ENCODE data around the gene WNT9A.

WNT9A gene

GRCh38 chr1:227925582-227926198, 22.0 kb downstream of the WNT9A start:
- no peak overlapping the region for H3K4me3 ChIP-seq (ENCODE audit: low read depth, low read length)

GRCh38 chr1:227924833-227925574, 22.7 kb downstream of the WNT9A start:
- H3K4me3 ChIP-seq (ENCODE audit: low read depth, low read length): no peak overlapping the region

DNA sequence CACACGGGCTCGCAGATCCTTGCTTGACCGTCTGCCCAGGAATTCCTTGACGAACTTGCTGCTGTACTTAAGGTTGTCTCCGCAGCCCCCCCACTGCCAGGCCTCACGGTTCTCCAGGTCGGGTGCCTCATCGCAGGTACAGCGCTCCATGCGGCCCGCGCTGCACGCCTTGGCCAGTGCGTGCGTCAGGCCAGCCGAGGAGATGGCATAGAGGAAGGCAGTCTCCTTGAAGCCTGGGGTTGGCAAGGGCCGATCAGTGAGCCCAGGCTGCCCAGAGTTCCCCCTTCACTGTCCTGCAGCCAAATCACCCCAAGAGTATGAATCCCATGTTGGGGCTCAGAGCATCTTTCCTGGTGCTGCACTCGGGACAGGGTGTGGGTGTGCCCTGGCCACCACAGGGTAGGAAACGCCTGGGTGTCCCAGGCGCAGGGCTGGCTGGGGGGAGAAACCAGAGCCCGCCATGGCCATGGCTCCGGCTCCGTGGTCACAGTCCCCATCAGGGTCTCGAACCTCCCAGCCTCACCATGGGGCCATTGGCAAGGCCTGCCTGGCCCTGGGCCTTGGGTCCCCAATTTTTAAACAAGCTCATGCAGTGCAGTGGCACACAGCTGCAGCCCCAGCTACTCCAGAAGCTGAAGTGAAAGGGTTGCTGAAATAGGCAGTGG, 23.4 kb downstream of the WNT9A start:
- H3K4me3 ChIP-seq (ENCODE audit: low read depth, low read length): no peak overlapping the region

DNA sequence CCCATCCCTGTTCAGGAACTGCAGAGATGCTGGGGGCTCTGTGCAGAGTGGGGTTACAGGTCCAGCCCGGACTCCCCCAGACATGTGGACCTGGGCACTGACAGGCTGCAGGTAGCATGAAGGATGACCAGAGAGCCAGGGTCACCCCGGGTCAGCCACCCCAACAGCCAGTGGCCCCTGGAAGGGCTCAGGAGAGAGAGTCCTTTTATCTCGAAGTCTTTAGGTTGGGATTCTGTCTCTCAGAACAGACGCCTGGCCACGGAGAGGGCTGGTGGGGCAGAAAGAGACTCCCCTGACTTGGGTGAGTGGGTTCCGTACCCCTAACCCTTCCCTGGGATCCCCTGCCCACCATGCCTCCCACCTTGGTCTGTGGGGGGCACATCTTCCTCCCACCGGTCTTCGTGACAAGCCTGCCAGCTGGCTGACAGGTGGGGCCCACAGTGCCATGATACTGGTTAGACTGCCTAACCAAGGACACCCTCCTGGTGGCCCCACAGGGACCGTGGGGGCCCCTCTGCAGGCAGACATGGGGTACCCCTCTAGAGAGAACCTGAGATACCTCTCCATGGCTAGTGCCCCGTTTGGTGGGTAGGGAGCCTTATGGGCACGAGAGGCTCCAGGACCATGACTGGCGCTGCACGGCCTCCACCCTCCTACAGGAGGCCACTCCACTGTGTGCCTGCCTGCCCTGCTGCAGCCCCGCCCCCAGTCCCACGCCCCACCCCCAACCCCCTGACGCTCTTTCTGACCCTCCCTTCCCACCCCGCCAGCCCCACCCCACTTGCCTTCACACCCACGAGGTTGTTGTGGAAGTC, 24.2 kb downstream of the WNT9A start:
- H3K4me3 ChIP-seq (ENCODE audit: low read depth, low read length): no peak overlapping the region

DNA sequence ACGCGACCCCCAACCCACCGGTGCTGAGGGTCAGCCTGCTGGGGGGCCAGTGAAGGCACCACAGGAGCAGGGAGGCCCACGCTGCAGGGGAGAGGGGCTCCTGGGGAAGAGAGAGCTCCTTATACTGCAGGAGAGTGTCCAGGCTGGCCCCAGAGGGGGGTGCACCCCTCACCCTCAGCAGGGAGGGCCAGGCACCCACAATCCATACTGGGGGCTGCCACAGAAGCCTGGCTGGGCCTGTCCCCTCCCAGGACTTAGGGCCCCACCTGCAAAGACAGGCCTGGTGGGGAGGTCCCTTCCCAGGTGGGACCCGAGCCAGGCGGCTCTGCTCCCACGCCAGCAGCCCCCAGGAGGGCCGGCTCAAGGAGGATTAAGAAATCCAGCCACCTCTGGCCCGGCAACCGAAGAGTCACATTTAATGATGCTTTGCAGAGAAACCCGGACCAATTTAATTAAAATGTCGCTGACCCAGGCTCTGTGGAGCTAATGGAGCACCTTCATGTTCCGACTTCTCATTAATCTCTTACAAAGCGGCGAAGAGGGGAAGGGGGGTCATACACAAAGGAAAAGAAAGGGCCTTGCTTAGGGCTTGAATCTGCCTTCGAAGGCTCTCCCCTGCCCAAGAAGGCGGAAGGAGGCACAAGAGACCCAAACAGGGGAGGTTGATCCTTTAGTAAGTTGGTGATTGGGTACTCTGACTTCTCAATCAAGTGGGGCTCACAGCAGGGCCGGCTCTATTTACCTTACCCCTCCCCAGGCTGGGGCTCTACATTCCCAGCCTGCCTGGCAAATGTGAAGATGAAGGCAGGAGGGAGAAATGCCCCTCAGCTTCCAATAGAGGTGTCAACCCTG, 25.0 kb downstream of the WNT9A start:
- no peak overlapping the region for H3K4me3 ChIP-seq (ENCODE audit: low read depth, low read length)

DNA sequence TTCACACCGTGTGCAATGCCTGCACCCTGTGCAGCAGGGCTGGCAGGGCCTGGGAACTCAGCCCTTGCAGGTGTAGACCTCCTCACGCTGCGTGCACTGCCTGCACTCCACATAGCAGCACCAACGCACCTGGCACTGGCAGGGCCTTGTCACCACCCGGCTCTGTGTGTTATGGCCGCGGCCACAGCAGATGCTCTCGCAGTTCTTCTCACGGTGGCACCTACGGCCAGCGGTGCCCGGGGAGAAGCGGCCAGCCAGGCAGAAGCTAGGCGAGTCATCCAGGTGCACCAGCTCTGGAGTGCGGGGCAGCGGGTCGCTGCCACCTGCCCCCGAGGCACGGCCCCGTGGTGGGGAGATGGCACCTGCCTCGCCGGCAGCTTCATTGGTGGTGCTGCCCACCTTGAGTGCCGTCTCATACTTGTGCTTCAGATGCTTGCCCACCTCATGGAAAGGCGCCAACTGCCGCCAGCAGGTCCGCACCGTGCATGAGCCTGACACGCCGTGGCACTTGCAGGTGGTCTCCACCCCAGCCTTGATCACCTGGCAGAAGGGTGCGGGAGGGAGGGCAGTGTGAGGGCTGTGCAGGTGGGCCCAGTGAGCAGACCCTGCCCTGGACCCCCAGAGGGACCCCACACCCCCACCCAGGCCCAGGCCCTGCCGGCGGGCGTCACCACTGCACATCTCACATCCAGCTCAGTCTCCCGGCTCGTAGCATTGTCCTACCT, 26.1 kb downstream of the WNT9A start:
- H3K4me3 ChIP-seq (ENCODE audit: low read depth, low read length): no peak overlapping the region

DNA sequence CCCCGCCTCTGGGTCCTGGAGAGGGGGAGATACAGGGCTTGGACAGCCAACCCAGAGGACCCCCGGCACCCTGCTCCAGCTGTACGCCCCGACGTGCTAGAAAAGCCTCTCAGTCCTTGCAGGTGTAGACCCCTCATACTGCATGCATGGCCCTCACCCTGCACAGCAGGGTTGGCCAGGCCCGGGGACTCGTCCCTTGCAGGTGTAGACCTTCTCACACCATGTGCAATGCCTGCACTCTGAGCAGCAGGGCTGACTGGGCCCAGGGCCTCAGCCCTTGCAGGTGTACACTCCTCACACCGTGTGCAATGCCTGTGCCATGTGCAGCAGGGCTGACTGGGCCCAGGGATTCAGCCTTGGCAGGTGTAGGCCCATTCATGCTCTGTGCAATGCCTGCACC, 26.8 kb downstream of the WNT9A start:
- H3K4me3 ChIP-seq (ENCODE audit: low read depth, low read length): no peak overlapping the region

DNA sequence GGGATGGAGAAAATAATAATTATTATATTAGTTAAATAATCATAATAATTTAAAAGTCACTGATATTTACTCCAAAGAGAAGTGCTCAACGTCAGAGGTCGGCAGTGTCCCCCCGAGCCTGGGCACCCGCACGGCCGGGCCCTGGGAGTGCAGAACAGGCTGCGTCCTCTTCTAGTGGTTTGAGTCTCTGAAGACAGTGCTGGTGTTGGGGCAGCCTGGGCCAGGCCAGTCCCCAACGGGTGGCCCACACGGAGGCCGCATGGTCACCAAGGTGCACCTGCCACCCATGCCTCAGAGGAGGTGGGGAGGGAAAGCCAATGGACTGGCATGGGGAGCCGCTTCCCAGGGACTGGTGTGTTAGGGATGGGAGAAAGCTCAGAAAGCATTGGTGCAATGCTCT, 27.3 kb downstream of the WNT9A start:
- no peak overlapping the region for H3K4me3 ChIP-seq (ENCODE audit: low read depth, low read length)

- no peak overlapping the region for H3K4me3 ChIP-seq (ENCODE audit: low read depth, low read length)
These were observed 27.8 kb downstream of the WNT9A start for GRCh38 chr1:227919906-227920305.

GRCh38 chr1:227918736-227919135, 29.0 kb downstream of the WNT9A start:
- H3K4me3 ChIP-seq (ENCODE audit: low read depth, low read length): no peak overlapping the region

GRCh38 chr1:227918083-227918700, 29.5 kb downstream of the WNT9A start:
- H3K4me3 ChIP-seq (ENCODE audit: low read depth, low read length): no peak overlapping the region

GRCh38 chr1:227917081-227917950, 30.4 kb downstream of the WNT9A start:
- no peak overlapping the region for H3K4me3 ChIP-seq (ENCODE audit: low read depth, low read length)

- no peak overlapping the region for H3K4me3 ChIP-seq (ENCODE audit: low read depth, low read length)
These were observed 31.1 kb downstream of the WNT9A start for GRCh38 chr1:227916655-227917054.

GRCh38 chr1:227915564-227916553, 31.9 kb downstream of the WNT9A start:
- H3K4me3 ChIP-seq (ENCODE audit: low read depth, low read length): no peak overlapping the region

GRCh38 chr1:227914801-227915563, 32.8 kb downstream of the WNT9A start:
- H3K4me3 ChIP-seq (ENCODE audit: low read depth, low read length): no peak overlapping the region

Measured in iPS-11a (cell line).